ENCODE data around the gene DUT. TPM values are rescaled to one million over a fixed set of nuclear protein-coding genes. Genes with fewer than 3 reads are reported as not detected.

Gene DUT
- total and polyA plus RNA-seq, 9 of the 15 experiments (the other 6 are each of a cell fraction or from before 2014, with no cell fraction given): 13.9 to 235 (median 94.9) TPM

DNA sequence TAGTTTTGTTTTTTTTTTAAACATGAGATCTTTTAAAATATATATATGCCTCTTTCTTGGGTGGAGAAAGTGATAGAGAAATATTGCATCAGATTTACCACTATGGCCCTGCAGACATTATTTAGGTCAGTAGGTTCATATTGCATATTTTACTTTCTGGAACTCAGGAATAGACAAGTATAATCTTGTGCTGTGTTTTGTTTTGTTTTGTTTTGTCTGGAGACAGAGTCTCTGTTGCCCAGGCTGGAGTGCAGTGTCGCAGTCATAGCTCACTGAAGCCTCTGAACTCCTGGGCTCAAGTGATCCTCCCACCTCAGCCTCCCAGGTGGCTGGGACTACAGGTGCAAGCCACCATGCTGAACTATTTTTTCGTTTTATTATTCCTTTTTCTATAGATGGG is 21.5 kb upstream of the DUT start:
- H4K20me1 ChIP-seq (replicated peaks; ENCODE audit: control insufficient read depth, insufficient read depth, low read length): no peaks in the 10 kb centered on the region
- H2AFZ ChIP-seq (ENCODE audit: low read depth, low read length): no peak overlapping the region
- no peak for DNase-seq (ENCODE audit: extremely low read depth in 1 of 4, low spot score in 3 of 4)
- TF ChIP-seq, protein P1, sequence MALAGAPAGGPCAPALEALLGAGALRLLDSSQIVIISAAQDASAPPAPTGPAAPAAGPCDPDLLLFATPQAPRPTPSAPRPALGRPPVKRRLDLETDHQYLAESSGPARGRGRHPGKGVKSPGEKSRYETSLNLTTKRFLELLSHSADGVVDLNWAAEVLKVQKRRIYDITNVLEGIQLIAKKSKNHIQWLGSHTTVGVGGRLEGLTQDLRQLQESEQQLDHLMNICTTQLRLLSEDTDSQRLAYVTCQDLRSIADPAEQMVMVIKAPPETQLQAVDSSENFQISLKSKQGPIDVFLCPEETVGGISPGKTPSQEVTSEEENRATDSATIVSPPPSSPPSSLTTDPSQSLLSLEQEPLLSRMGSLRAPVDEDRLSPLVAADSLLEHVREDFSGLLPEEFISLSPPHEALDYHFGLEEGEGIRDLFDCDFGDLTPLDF (CRISPR knock-in tag; IDR thresholded peaks at IDR 0.05): no peak
- no peak for TF ChIP-seq PHTF2 (CRISPR knock-in tag; IDR thresholded peaks at IDR 0.05)
- TF ChIP-seq, protein P2, sequence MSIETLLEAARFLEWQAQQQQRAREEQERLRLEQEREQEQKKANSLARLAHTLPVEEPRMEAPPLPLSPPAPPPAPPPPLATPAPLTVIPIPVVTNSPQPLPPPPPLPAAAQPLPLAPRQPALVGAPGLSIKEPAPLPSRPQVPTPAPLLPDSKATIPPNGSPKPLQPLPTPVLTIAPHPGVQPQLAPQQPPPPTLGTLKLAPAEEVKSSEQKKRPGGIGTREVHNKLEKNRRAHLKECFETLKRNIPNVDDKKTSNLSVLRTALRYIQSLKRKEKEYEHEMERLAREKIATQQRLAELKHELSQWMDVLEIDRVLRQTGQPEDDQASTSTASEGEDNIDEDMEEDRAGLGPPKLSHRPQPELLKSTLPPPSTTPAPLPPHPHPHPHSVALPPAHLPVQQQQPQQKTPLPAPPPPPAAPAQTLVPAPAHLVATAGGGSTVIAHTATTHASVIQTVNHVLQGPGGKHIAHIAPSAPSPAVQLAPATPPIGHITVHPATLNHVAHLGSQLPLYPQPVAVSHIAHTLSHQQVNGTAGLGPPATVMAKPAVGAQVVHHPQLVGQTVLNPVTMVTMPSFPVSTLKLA (conservative IDR thresholded peaks at IDR 0.05): no peak
- TF ChIP-seq SOX6 (IDR thresholded peaks at IDR 0.05): no peak
- TF ChIP-seq NFYB (IDR thresholded peaks at IDR 0.05; ENCODE audit: extremely low read depth, insufficient read length): no peak
- no peak for TF ChIP-seq NCOA4 (IDR thresholded peaks at IDR 0.05; ENCODE audit: partially characterized antibody)
- TF ChIP-seq, protein P3, sequence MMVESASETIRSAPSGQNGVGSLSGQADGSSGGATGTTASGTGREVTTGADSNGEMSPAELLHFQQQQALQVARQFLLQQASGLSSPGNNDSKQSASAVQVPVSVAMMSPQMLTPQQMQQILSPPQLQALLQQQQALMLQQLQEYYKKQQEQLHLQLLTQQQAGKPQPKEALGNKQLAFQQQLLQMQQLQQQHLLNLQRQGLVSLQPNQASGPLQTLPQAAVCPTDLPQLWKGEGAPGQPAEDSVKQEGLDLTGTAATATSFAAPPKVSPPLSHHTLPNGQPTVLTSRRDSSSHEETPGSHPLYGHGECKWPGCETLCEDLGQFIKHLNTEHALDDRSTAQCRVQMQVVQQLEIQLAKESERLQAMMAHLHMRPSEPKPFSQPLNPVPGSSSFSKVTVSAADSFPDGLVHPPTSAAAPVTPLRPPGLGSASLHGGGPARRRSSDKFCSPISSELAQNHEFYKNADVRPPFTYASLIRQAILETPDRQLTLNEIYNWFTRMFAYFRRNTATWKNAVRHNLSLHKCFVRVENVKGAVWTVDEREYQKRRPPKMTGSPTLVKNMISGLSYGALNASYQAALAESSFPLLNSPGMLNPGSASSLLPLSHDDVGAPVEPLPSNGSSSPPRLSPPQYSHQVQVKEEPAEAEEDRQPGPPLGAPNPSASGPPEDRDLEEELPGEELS (CRISPR knock-in tag; IDR thresholded peaks at IDR 0.05; ENCODE audit: borderline replicate concordance): no peak
- TF ChIP-seq, protein P4, sequence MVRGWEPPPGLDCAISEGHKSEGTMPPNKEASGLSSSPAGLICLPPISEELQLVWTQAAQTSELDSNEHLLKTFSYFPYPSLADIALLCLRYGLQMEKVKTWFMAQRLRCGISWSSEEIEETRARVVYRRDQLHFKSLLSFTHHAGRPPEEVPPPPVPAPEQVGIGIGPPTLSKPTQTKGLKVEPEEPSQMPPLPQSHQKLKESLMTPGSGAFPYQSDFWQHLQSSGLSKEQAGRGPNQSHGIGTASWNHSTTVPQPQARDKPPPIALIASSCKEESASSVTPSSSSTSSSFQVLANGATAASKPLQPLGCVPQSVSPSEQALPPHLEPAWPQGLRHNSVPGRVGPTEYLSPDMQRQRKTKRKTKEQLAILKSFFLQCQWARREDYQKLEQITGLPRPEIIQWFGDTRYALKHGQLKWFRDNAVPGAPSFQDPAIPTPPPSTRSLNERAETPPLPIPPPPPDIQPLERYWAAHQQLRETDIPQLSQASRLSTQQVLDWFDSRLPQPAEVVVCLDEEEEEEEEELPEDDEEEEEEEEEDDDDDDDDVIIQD (CRISPR knock-in tag; IDR thresholded peaks at IDR 0.05): no peak
- TF ChIP-seq, protein P5, sequence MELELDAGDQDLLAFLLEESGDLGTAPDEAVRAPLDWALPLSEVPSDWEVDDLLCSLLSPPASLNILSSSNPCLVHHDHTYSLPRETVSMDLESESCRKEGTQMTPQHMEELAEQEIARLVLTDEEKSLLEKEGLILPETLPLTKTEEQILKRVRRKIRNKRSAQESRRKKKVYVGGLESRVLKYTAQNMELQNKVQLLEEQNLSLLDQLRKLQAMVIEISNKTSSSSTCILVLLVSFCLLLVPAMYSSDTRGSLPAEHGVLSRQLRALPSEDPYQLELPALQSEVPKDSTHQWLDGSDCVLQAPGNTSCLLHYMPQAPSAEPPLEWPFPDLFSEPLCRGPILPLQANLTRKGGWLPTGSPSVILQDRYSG (tag; conservative IDR thresholded peaks at IDR 0.05; ENCODE audit: low read depth): no peak
- TF ChIP-seq DDX20 (tag; IDR thresholded peaks at IDR 0.05; ENCODE audit: low read depth): no peak
- no peak for TF ChIP-seq HMG20B (CRISPR knock-in tag; IDR thresholded peaks at IDR 0.05)
- TF ChIP-seq, protein P6, sequence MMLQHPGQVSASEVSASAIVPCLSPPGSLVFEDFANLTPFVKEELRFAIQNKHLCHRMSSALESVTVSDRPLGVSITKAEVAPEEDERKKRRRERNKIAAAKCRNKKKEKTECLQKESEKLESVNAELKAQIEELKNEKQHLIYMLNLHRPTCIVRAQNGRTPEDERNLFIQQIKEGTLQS (IDR thresholded peaks at IDR 0.05): no peak
- TF ChIP-seq, protein P6 (CRISPR knock-in tag; conservative IDR thresholded peaks at IDR 0.05): no peak
- in situ Hi-C loops (cut with MboI): no loop called here
- ChIA-PET CTCF (ENCODE audit: low intra/inter-chr PET ratio) (no interaction called here), POLR2A (no interaction called here)
- no peaks in the 10 kb centered on the region for H3K79me2 ChIP-seq (ENCODE audit: control insufficient read depth, insufficient read depth, low read length)
- WGBS (ENCODE audit: insufficient coverage, low coverage, missing lambda C conversion rate): 0% methylated on average over 2 of the region's 2 CpGs
- H3K9ac ChIP-seq (ENCODE audit: insufficient read depth in 1 of 2, low read depth in 2 of 2, low read length in 2 of 2): no peak overlapping the region
- H3K4me3 ChIP-seq: no peak overlapping the region
- no peaks in the 10 kb centered on the region for H3K9me1 ChIP-seq (ENCODE audit: control insufficient read depth, insufficient read depth, low read length)
- H3K36me3 ChIP-seq (ENCODE audit: control insufficient read depth, insufficient read depth, low read length): no peaks in the 10 kb centered on the region
- no peak overlapping the region for H3K4me2 ChIP-seq (ENCODE audit: insufficient read depth, low read length)
- H3K27me3 ChIP-seq (ENCODE audit: control insufficient read depth in 2 of 2, insufficient read depth in 2 of 2, low read length in 2 of 2): 0 out of 5 replicates have a peak, but pooled peaks cover 0 to 4% of the 10 kb centered on the region in 2 experiments
- no peak overlapping the region for H3K27ac ChIP-seq (ENCODE audit: extremely low read depth, low read depth, low read length)
- BruUV-seq (replicated peaks): no TSS peak
- intact Hi-C loops (cut with micrococcal nuclease): no loop called here
- no peaks in the 10 kb centered on the region for H3K9me3 ChIP-seq (replicated peaks; ENCODE audit: control insufficient read depth, insufficient read depth, low read depth, low read length)
- FAIRE-seq: no peak
- H3K4me1 ChIP-seq (replicated peaks in 1 of 2; ENCODE audit: control insufficient read depth in 2 of 2, insufficient read depth in 2 of 2, low read length in 2 of 2): no peaks in the 10 kb centered on the region
- no peak for ATAC-seq

Measured in K562 (cell line).